Measurements from ENCODE around the gene BRINP3. TPM values are rescaled to one million over a fixed set of nuclear protein-coding genes. Genes with fewer than 3 reads are reported as not detected.

Gene BRINP3
- total RNA-seq, 1 donor from 2014 or later = not detected

DNA sequence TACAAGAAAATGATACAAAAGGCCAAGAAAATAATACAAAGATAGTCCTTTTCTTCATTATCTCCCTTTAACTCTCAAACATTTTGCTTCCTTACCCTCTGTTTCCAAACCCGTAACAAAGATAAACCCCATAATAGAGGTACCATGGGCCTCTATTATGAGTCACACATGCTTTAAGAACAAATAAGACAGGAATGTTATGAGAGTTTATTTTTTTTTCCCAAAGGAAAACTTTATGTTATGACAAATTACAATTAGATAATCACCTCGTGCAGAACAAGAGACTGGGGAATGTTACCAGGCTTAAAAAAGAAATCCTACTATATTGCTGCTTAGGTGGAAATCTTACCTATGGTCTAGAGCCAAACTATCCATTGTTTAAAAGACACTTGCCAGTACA lies 272.0 kb downstream of the BRINP3 start:
- Histone ChIP-seq H3K4me2 (ENCODE audit: low read length) (peak overlapping the region; percentile 30), H3K36me3 (ENCODE audit: insufficient read depth, low read length) (no peaks in the 10 kb centered on the region), H3K4me1 (ENCODE audit: insufficient read depth, low read length) (no peaks in the 10 kb centered on the region), H3K4me3 (ENCODE audit: insufficient read depth, low read depth, low read length) (no peak overlapping the region), H2AFZ (ENCODE audit: low read depth, low read length) (no peak overlapping the region), H3K27ac (ENCODE audit: low read depth, low read length) (peak overlapping the region; percentile 40), H3K27me3 (ENCODE audit: insufficient read depth, low read length) (no peaks in the 10 kb centered on the region), H3K9me3 (ENCODE audit: insufficient read depth, low read depth, low read length) (no peaks in the 10 kb centered on the region), H4K20me1 (ENCODE audit: insufficient read depth, low read length) (no peaks in the 10 kb centered on the region), H3K79me2 (ENCODE audit: insufficient read depth, low read length) (no peaks in the 10 kb centered on the region), H3K9ac (ENCODE audit: low read length) (no peak overlapping the region)
- TF ChIP-seq EZH2 (IDR thresholded peaks at IDR 0.05; ENCODE audit: insufficient read depth, low read length) = no peak
- TF ChIP-seq, protein P1, sequence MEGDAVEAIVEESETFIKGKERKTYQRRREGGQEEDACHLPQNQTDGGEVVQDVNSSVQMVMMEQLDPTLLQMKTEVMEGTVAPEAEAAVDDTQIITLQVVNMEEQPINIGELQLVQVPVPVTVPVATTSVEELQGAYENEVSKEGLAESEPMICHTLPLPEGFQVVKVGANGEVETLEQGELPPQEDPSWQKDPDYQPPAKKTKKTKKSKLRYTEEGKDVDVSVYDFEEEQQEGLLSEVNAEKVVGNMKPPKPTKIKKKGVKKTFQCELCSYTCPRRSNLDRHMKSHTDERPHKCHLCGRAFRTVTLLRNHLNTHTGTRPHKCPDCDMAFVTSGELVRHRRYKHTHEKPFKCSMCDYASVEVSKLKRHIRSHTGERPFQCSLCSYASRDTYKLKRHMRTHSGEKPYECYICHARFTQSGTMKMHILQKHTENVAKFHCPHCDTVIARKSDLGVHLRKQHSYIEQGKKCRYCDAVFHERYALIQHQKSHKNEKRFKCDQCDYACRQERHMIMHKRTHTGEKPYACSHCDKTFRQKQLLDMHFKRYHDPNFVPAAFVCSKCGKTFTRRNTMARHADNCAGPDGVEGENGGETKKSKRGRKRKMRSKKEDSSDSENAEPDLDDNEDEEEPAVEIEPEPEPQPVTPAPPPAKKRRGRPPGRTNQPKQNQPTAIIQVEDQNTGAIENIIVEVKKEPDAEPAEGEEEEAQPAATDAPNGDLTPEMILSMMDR (IDR thresholded peaks at IDR 0.05; ENCODE audit: insufficient read depth, low read depth, low read length) = no peak
- Mint-ChIP-seq H3K4me3 (ENCODE audit: unreplicated experiment) (no peak overlapping the region), H3K27me3 (ENCODE audit: low read depth, unreplicated experiment) (no peaks in the 10 kb centered on the region), H3K36me3 (ENCODE audit: low read depth, unreplicated experiment) (no peaks in the 10 kb centered on the region), H3K27ac (ENCODE audit: unreplicated experiment) (no peak overlapping the region), H3K9me3 (ENCODE audit: unreplicated experiment) (peaks cover 10% of the 10 kb centered on the region), H3K4me1 (ENCODE audit: low read depth, unreplicated experiment) (no peaks in the 10 kb centered on the region)
- FAIRE-seq (no peak), DNase-seq (ENCODE audit: low read depth) (peak; percentile 67)

DNA sequence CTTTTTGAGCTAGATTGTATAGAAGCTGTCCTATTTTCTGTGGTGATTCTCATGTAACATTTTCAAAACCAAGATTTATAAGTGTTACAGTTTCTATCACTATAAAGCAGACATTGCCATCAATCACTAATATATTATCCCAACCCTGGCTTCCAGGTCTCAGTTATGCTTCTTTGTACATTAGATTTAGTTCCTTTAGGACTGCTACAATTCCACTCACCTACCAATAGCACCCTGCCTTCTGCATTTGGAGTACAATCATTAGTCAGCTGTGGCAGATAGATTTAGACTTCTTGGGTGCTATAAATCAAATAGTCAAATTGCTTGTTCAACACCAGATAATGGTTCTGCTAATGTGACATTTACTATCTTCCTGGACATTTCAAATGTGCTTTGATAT lies 281.6 kb downstream of the BRINP3 start:
- no peak for DNase-seq (ENCODE audit: low read depth)
- H3K9me3 Mint-ChIP-seq (ENCODE audit: unreplicated experiment) = no peaks in the 10 kb centered on the region

DNA sequence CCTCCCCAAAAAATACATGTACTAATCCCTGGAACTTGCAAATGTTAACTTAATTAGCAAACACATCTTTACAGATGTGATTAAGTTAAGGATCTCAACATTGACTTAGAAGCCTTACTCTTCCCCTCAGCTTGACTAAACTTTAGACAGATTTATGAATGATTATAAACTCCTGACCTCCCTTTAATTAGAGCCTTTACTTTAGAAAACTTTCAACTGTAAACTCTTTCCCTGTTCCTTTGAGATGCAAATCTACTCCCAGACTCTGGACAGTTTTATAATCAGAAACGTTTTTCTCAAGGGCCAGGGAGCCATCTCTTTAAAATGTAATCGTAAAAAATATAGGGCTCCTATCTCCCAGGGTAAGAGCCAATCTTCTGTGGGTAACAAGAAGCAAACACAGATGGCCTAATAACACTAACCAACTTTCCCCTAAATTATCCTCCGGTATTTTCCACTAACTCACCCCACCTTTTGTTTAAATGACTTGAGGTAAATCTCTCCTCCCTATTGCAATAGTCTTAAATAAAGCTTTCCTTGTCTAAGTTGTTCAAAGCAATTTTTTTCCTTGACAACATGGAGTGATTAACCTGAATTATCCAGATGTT lies 284.1 kb downstream of the BRINP3 start:
- Mint-ChIP-seq H3K36me3 (ENCODE audit: low read depth, unreplicated experiment) (no peaks in the 10 kb centered on the region), H3K27me3 (ENCODE audit: low read depth, unreplicated experiment) (no peaks in the 10 kb centered on the region), H3K27ac (ENCODE audit: unreplicated experiment) (no peak overlapping the region), H3K4me1 (ENCODE audit: low read depth, unreplicated experiment) (no peaks in the 10 kb centered on the region), H3K9me3 (ENCODE audit: unreplicated experiment) (no peaks in the 10 kb centered on the region), H3K4me3 (ENCODE audit: unreplicated experiment) (no peak overlapping the region)
- Histone ChIP-seq H3K79me2 (ENCODE audit: insufficient read depth, low read length) (no peaks in the 10 kb centered on the region), H3K4me1 (ENCODE audit: insufficient read depth, low read length) (no peaks in the 10 kb centered on the region), H3K4me2 (ENCODE audit: low read length) (no peak overlapping the region), H2AFZ (ENCODE audit: low read depth, low read length) (no peak overlapping the region), H3K36me3 (ENCODE audit: insufficient read depth, low read length) (no peaks in the 10 kb centered on the region), H3K9me3 (ENCODE audit: insufficient read depth, low read depth, low read length) (no peaks in the 10 kb centered on the region), H3K4me3 (ENCODE audit: insufficient read depth, low read depth, low read length) (no peak overlapping the region), H3K9ac (ENCODE audit: low read length) (no peak overlapping the region), H4K20me1 (ENCODE audit: insufficient read depth, low read length) (no peaks in the 10 kb centered on the region), H3K27me3 (ENCODE audit: insufficient read depth, low read length) (no peaks in the 10 kb centered on the region), H3K27ac (ENCODE audit: low read depth, low read length) (no peak overlapping the region)
- no peak for DNase-seq (ENCODE audit: low read depth)
- FAIRE-seq = no peak
- TF ChIP-seq EZH2 (IDR thresholded peaks at IDR 0.05; ENCODE audit: insufficient read depth, low read length) = no peak
- TF ChIP-seq, protein P1 (IDR thresholded peaks at IDR 0.05; ENCODE audit: insufficient read depth, low read depth, low read length) = no peak

More for the DNA sequence above, 281.6 kb downstream of the BRINP3 start:
- Histone ChIP-seq H3K4me1 (ENCODE audit: insufficient read depth, low read length) (no peaks in the 10 kb centered on the region), H2AFZ (ENCODE audit: low read depth, low read length) (no peak overlapping the region), H3K27me3 (ENCODE audit: insufficient read depth, low read length) (no peaks in the 10 kb centered on the region), H3K9me3 (ENCODE audit: insufficient read depth, low read depth, low read length) (no peaks in the 10 kb centered on the region), H3K36me3 (ENCODE audit: insufficient read depth, low read length) (no peaks in the 10 kb centered on the region), H4K20me1 (ENCODE audit: insufficient read depth, low read length) (no peaks in the 10 kb centered on the region), H3K4me3 (ENCODE audit: insufficient read depth, low read depth, low read length) (no peak overlapping the region), H3K79me2 (ENCODE audit: insufficient read depth, low read length) (no peaks in the 10 kb centered on the region), H3K27ac (ENCODE audit: low read depth, low read length) (no peak overlapping the region), H3K4me2 (ENCODE audit: low read length) (no peak overlapping the region), H3K9ac (ENCODE audit: low read length) (no peak overlapping the region)
- no peaks in the 10 kb centered on the region for H3K36me3 Mint-ChIP-seq (ENCODE audit: low read depth, unreplicated experiment)
- no peak overlapping the region for H3K4me3 Mint-ChIP-seq (ENCODE audit: unreplicated experiment)
- H3K27ac Mint-ChIP-seq (ENCODE audit: unreplicated experiment) = no peak overlapping the region
- TF ChIP-seq, protein P1 (IDR thresholded peaks at IDR 0.05; ENCODE audit: insufficient read depth, low read depth, low read length) = no peak
- TF ChIP-seq EZH2 (IDR thresholded peaks at IDR 0.05; ENCODE audit: insufficient read depth, low read length) = no peak
- H3K27me3 Mint-ChIP-seq (ENCODE audit: low read depth, unreplicated experiment) = no peaks in the 10 kb centered on the region
- FAIRE-seq = no peak
- no peaks in the 10 kb centered on the region for H3K4me1 Mint-ChIP-seq (ENCODE audit: low read depth, unreplicated experiment)

Data from astrocyte (in vitro differentiated cells and primary cell).